GM18861 (cell line): Measurements from ENCODE around the gene SLC15A3.
A peak's percentile ranks its signal among the peaks of the same experiment; 100 is the strongest.
"Not testable (repeated sequence)": the region's sequence is repeated elsewhere in the genome, so short reads cannot be mapped to it uniquely, and the experiment has no call there.

Experiments
- ATAC-seq: cut with Tn5 transposase; IDR thresholded peaks from one replicate; pipeline ENCODE4 v1.9.1; 2021; ENCODE audit not compliant: unreplicated experiment

The SLC15A3 gene

GRCh38 chr11:60915248-60915914 lies 36.6 kb downstream of the SLC15A3 start:
- peak; percentile 33 for ATAC-seq

GRCh38 chr11:60914633-60915247 lies 37.2 kb downstream of the SLC15A3 start:
- ATAC-seq = no peak

- peak; percentile 28 for ATAC-seq
Measured at GRCh38 chr11:60913793-60914632, 38.0 kb downstream of the SLC15A3 start, which contains the start of gene TMEM109. TSS of gene TMEM109 (plus strand) at chr11:60914158. CDS start at chr11:60919694, 5,536 bp downstream.

GRCh38 chr11:60912851-60913528 lies 39.0 kb downstream of the SLC15A3 start:
- ATAC-seq = no peak

- ATAC-seq = no peak
Measured at GRCh38 chr11:60912223-60912850, 39.6 kb downstream of the SLC15A3 start.

GRCh38 chr11:60910711-60911380 lies 41.1 kb downstream of the SLC15A3 start:
- ATAC-seq = no peak

- ATAC-seq = peak; percentile 28
Measured at GRCh38 chr11:60910281-60910687, 41.7 kb downstream of the SLC15A3 start.

GRCh38 chr11:60909680-60910280 lies 42.2 kb downstream of the SLC15A3 start:
- not testable (repeated sequence) for ATAC-seq

- no peak for ATAC-seq
Measured at GRCh38 chr11:60908803-60909202, 43.2 kb downstream of the SLC15A3 start.

- ATAC-seq = peak; percentile 62
Measured at GRCh38 chr11:60906132-60906972, 45.6 kb downstream of the SLC15A3 start, which contains the start of gene PRPF19. TSS of gene PRPF19 (minus strand) at chr11:60906585. CDS start at chr11:60906382, 203 bp downstream.

GRCh38 chr11:60905551-60906113 lies 46.3 kb downstream of the SLC15A3 start:
- ATAC-seq = no peak

GRCh38 chr11:60905047-60905446 lies 46.9 kb downstream of the SLC15A3 start:
- ATAC-seq = no peak

- ATAC-seq = no peak
Measured at GRCh38 chr11:60902625-60903024, 49.4 kb downstream of the SLC15A3 start.

- ATAC-seq = no peak
Measured at GRCh38 chr11:60900673-60901404, 51.1 kb downstream of the SLC15A3 start.

GRCh38 chr11:60899977-60900376 lies 52.0 kb downstream of the SLC15A3 start:
- no peak for ATAC-seq

- ATAC-seq = no peak
Measured at GRCh38 chr11:60899046-60899936, 52.7 kb downstream of the SLC15A3 start.

- no peak for ATAC-seq
Measured at GRCh38 chr11:60897496-60897895, 54.5 kb downstream of the SLC15A3 start.
